AG10803 (cell line): ENCODE results near the gene YAP1.
A peak's percentile ranks its signal among the peaks of the same experiment; 100 is the strongest.

Experiments used
- DNase-seq: peaks from one replicate; pipeline ENCODE4 v3.0.0; 2010; ENCODE audit warnings: low read depth
- H3K4me3 ChIP-seq: 2 replicates; pipeline ENCODE4 v1.5.1; 2011; ENCODE audit warnings: mild to moderate bottlenecking, low read length, control low read depth
- TF ChIP-seq, protein P1 (sequence below): conservative IDR thresholded peaks from 2 replicates; pipeline ENCODE4 v1.5.1; 2011; ENCODE audit warnings: mild to moderate bottlenecking, low read length, control low read depth, inconsistent platforms

YAP1 gene

DNA sequence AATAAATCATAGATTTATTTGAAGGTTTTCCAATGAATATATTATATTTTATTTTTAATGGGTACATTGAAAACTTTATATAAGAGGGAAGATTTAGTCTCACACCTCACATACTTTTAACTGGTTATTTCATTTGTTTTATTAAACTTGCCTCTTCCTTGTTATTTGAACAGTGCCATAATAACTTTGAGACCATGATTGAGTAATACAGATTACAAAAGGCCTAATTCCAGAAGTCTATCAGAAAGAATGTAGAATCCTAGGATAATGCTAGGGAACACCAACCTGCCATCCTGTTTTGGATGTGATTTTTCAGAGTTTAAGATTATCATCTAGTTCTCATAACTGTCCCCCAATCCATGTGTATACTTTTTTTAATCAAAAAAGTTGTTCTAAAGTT is 104.4 kb downstream of the YAP1 start:
- TF ChIP-seq, protein P1, sequence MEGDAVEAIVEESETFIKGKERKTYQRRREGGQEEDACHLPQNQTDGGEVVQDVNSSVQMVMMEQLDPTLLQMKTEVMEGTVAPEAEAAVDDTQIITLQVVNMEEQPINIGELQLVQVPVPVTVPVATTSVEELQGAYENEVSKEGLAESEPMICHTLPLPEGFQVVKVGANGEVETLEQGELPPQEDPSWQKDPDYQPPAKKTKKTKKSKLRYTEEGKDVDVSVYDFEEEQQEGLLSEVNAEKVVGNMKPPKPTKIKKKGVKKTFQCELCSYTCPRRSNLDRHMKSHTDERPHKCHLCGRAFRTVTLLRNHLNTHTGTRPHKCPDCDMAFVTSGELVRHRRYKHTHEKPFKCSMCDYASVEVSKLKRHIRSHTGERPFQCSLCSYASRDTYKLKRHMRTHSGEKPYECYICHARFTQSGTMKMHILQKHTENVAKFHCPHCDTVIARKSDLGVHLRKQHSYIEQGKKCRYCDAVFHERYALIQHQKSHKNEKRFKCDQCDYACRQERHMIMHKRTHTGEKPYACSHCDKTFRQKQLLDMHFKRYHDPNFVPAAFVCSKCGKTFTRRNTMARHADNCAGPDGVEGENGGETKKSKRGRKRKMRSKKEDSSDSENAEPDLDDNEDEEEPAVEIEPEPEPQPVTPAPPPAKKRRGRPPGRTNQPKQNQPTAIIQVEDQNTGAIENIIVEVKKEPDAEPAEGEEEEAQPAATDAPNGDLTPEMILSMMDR: no peak

DNA sequence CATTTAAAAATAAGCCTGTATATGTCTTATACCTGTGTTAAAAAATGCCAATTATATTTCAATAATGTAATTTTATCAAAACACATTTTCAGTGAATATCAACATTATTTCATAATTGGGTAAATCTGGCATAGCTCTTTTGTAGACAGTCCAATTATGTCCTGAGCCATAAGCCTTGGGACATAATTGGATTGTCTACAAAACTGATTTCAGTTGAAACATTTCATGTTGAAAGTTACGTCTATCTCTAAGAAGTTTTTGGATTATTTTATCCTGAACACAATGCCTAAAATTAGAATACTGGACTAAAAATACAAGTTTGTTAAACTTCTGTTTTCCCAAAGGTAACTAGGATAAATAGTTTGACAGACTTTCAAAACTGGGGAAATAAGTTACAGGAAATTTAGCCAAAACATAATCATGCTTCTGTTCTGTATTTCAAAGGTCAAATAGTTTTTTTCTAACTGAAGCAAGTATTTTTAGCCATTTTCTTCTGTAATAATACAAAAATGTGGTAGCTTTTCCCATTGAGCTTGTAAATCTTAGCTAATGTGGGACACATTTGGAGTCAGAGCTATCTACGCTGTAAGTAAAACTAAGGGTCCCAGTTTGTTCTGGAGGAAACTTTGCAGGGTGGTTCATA is 106.3 kb downstream of the YAP1 start:
- TF ChIP-seq, protein P1: no peak
- DNase-seq: peak; percentile 27

More for the DNA sequence above, 104.4 kb downstream of the YAP1 start:
- no peak for DNase-seq
- H3K4me3 ChIP-seq: no peak overlapping the region

DNA sequence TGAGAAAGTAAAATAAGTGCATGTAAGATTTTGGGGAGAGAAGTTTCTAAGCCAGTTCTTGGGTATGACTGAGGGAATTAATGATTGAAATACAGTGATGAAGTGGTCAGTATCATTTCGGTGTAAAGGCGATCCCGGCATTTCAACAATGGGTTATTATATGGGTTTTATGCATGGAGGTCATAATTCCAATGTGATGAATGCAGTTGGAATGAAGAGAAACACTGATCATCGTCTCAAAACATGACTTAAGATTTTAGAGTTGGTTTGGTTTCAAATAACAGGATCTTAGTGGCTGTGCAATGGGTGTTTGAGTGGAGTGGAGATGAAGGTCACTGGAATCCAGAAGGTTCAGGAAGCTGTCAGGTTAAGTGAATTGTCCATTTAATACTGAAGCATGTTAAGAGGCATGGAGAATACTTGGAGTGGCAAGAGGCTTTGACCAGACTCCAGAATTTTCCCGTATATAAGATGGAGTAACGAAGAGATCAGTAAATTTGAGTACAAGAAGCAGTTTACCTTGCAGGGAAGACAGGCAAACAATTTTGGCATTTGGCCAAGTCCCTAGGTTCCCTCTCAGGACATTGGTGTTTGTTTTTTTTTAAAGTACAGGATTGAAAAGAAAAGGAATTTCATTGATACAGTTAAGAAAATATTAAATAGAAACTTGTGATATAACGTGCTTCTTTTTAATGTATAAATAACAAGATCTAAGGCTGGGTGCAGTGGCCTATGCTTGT is 110.7 kb downstream of the YAP1 start:
- DNase-seq: peak; percentile 36
- TF ChIP-seq, protein P1: no peak
- no peak overlapping the region for H3K4me3 ChIP-seq

More for the DNA sequence above, 106.3 kb downstream of the YAP1 start:
- H3K4me3 ChIP-seq: no peak overlapping the region

DNA sequence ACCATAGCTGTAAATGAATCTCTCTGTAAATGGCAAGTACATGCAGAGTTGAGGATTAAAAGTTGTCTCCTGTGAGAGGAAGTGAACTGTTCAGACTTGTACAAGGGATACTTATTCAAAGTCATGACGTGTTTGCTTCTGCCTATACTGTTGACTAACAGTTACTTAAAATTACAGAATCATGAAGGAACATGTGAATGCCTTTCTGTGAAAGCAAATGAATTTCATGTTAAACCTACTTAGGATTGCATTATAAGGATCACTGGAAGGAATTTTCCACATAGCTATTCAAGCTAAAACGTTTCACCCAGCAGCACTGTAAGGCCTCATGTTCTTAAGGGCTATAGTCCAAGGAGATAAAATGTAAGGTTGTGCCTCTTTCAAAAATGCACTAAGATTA is 113.6 kb downstream of the YAP1 start:
- DNase-seq: peak; percentile 38
- TF ChIP-seq, protein P1: no peak
- no peak overlapping the region for H3K4me3 ChIP-seq

DNA sequence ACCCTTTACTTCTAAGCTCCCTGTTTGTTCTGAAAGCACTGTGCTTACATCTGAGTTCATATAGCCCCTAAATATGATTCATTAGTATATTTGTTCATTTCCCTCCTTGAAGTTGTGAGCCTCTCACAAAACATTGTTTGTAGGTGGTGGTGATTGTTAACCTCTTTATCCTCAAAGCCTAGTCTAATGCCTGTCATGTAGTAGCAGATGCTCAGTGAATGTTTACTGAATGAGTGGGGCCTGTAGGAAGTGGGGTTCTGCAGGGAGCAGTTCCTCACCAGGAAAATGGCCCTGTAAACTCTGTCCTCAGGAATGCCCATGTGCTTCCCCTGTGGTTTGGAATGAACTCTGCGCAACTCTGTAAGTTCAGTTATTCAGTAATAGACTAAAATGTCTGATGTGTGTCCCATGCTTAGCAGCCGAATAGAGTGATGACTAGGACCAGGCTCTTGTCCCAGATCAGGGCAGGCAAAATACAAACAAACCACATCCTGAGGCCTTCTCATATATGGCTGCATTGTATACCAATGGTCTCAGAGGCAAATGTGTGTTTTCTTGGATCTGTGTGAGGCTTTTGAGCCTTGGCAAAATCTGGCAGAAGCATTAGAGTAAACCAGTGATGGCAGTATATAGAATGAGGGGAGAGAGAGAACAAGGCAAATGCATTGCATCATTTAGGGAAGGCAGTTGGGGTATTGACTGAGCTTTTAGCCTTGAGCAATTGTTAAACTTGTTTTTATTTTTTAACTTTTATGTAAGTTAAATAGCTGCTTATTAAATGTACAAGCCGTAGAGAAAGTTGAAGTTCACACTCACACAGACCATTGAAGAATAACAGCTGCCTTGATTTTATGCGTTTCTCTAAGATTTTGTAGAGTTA is 115.7 kb downstream of the YAP1 start:
- TF ChIP-seq, protein P1: no peak
- no peak overlapping the region for H3K4me3 ChIP-seq

DNA sequence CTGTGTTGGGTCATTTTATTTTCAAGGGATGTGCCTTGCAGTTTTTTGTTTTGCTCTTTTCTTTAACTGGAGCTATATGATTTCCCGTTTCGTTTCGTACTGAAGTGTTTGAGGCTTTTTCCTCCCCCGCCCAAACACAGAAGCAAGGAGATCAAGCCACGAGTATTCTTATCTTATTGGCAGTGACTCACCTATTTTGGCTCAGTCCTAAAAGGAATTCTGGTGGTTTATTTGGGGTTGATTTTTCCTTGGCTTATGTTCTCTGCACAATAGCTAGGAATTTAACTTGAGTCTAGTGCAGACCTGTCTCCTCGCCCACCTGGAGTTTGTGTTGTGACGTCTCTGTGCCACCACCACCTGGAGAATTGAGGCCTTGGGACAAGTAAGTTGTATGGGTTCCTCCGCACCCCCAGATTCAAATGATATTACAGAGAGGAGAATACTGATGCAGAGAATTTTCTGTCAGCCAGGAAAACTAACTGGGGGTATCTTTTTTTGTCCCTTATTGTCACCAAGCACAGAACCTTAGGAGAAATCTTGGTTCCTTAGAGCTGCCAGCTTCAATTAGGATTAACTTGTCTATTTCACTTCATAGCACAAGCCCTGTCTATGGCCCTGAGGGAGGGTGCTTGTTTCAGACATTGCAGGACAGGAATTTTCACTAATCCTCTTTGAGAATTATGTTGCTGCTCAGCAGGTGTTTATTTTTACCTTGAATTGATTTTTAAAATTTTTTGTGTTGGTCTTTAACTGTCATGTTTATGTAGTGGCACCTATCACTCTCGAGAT is 116.6 kb downstream of the YAP1 start:
- TF ChIP-seq, protein P1: no peak
- DNase-seq: peak; percentile 25
- H3K4me3 ChIP-seq: no peak overlapping the region

More for the DNA sequence above, 115.7 kb downstream of the YAP1 start:
- peak; percentile 91 for DNase-seq
